HG02943 (cell line): ENCODE data around the gene CADM1.

Experiments
- ATAC-seq: cut with Tn5 transposase; IDR thresholded peaks from one replicate; pipeline ENCODE4 v1.9.1; 2021; ENCODE audit warnings: mild to moderate bottlenecking, low read depth, moderate library complexity; ENCODE audit not compliant: unreplicated experiment

Gene CADM1

GRCh38 chr11:115222863-115223530 lies 281.2 kb downstream of the CADM1 start:
- ATAC-seq = peak; percentile 28

- ATAC-seq = peak; percentile 96
These were observed 281.9 kb downstream of the CADM1 start for GRCh38 chr11:115222218-115222862.

GRCh38 chr11:115221461-115222069 lies 282.6 kb downstream of the CADM1 start:
- ATAC-seq = no peak

GRCh38 chr11:115220911-115221310 lies 283.3 kb downstream of the CADM1 start:
- no peak for ATAC-seq

- no peak for ATAC-seq
These were observed 283.8 kb downstream of the CADM1 start for GRCh38 chr11:115220423-115220822.

GRCh38 chr11:115219376-115219775 lies 284.8 kb downstream of the CADM1 start:
- no peak for ATAC-seq

GRCh38 chr11:115217726-115218311 lies 286.4 kb downstream of the CADM1 start:
- ATAC-seq = no peak

- no peak for ATAC-seq
These were observed 288.3 kb downstream of the CADM1 start for GRCh38 chr11:115215694-115216617.

GRCh38 chr11:115214644-115215234 lies 289.5 kb downstream of the CADM1 start:
- ATAC-seq = no peak

- ATAC-seq = no peak
These were observed 291.2 kb downstream of the CADM1 start for GRCh38 chr11:115213007-115213406.

- no peak for ATAC-seq
These were observed 295.4 kb downstream of the CADM1 start for GRCh38 chr11:115208808-115209259.

- no peak for ATAC-seq
These were observed 296.3 kb downstream of the CADM1 start for GRCh38 chr11:115207916-115208315.

- no peak for ATAC-seq
These were observed 297.0 kb downstream of the CADM1 start for GRCh38 chr11:115207166-115207591.

- ATAC-seq = no peak
These were observed 297.7 kb downstream of the CADM1 start for GRCh38 chr11:115206365-115207022.

GRCh38 chr11:115202900-115203552 lies 301.2 kb downstream of the CADM1 start:
- ATAC-seq = no peak

GRCh38 chr11:115202074-115202473 lies 302.1 kb downstream of the CADM1 start:
- no peak for ATAC-seq

- ATAC-seq = no peak
These were observed 303.0 kb downstream of the CADM1 start for GRCh38 chr11:115201111-115201792.

- ATAC-seq = no peak
These were observed 304.6 kb downstream of the CADM1 start for GRCh38 chr11:115199481-115200069.
